HG02884 (cell line): ENCODE measurements around the gene ZNF791.
"Not testable (repeated sequence)": the region's sequence is repeated elsewhere in the genome, so short reads cannot be mapped to it uniquely, and the experiment has no call there.

Source experiments
- ATAC-seq: cut with Tn5 transposase; IDR thresholded peaks from one replicate; pipeline ENCODE4 v1.9.1; 2021; ENCODE audit warnings: mild to moderate bottlenecking, moderate library complexity; ENCODE audit not compliant: unreplicated experiment

The ZNF791 gene

GRCh38 chr19:12628040-12629022 is 17.6 kb downstream of the ZNF791 start:
- no peak for ATAC-seq

GRCh38 chr19:12629215-12629614 is 18.5 kb downstream of the ZNF791 start:
- ATAC-seq: no peak

GRCh38 chr19:12636631-12637030 is 25.9 kb downstream of the ZNF791 start:
- no peak for ATAC-seq

GRCh38 chr19:12638611-12639182 is 28.0 kb downstream of the ZNF791 start:
- no peak for ATAC-seq

GRCh38 chr19:12639901-12640613 is 29.3 kb downstream of the ZNF791 start:
- no peak for ATAC-seq

- ATAC-seq: no peak
Observed at GRCh38 chr19:12641456-12641855, 30.7 kb downstream of the ZNF791 start.

GRCh38 chr19:12642506-12642905 is 31.8 kb downstream of the ZNF791 start:
- no peak for ATAC-seq

- ATAC-seq: not testable (repeated sequence)
Observed at GRCh38 chr19:12643716-12644115, 33.0 kb downstream of the ZNF791 start.

- no peak for ATAC-seq
Observed at GRCh38 chr19:12646551-12646950, 35.8 kb downstream of the ZNF791 start.

GRCh38 chr19:12647047-12647446 is 36.3 kb downstream of the ZNF791 start:
- ATAC-seq: no peak

- ATAC-seq: no peak
Observed at GRCh38 chr19:12647490-12648071, 36.9 kb downstream of the ZNF791 start.

GRCh38 chr19:12648088-12648487 is 37.4 kb downstream of the ZNF791 start:
- no peak for ATAC-seq

GRCh38 chr19:12649941-12650340 is 39.2 kb downstream of the ZNF791 start:
- ATAC-seq: no peak

- no peak for ATAC-seq
Observed at GRCh38 chr19:12652219-12652618, 41.5 kb downstream of the ZNF791 start.

- no peak for ATAC-seq
Observed at GRCh38 chr19:12655546-12655945, 44.8 kb downstream of the ZNF791 start.

GRCh38 chr19:12656899-12657571 is 46.3 kb downstream of the ZNF791 start:
- no peak for ATAC-seq

GRCh38 chr19:12657966-12658365 is 47.2 kb downstream of the ZNF791 start:
- no peak for ATAC-seq

- no peak for ATAC-seq
Observed at GRCh38 chr19:12660980-12661379, 50.3 kb downstream of the ZNF791 start.

- ATAC-seq: no peak
Observed at GRCh38 chr19:12664406-12665280, 53.9 kb downstream of the ZNF791 start.

- no peak for ATAC-seq
Observed at GRCh38 chr19:12665281-12665573, 54.5 kb downstream of the ZNF791 start.
